IMR-90 (cell line): Measurements from ENCODE around the gene DEFB123. TPM values are rescaled to one million over a fixed set of nuclear protein-coding genes. Genes with fewer than 3 reads are reported as not detected.

Source experiments
- ATAC-seq: fragments of 200-7000 bp; cut with Tn5 transposase; 2 replicates; pipeline ENCODE4 v1.9.1; 2020; ENCODE audit warnings: low read depth, mild to moderate bottlenecking, moderate library complexity
- BruUV-seq: library from RNA; stranded (reverse); fragments of 400-500 nt; replicated peaks from 2 replicates; lab custom pipeline; 2021; lab: Mats Ljungman, UMichigan
- CTCF ChIA-PET: fragments of 300-600 bp; formaldehyde crosslinking; extraction: SDS; loops from one replicate; lab custom pipeline; 2021; ENCODE audit warnings: antibody characterized with exemption; lab: Yijun Ruan, JAX
- POLR2A ChIA-PET: fragments of 300-600 bp; sonication (Branson Sonifier 250); formaldehyde crosslinking; loops from one replicate; lab custom pipeline; 2022; ENCODE audit warnings: antibody characterized with exemption; ENCODE audit not compliant: unreplicated experiment; lab: Charles Lee
- DNase-seq: peaks from one replicate; pipeline ENCODE4 v3.0.0; 2013
- H2AFZ ChIP-seq: replicated peaks from 2 replicates; pipeline ENCODE3; 2013; ENCODE audit warnings: low read length, mild to moderate bottlenecking; ENCODE audit not compliant: poor library complexity
- H2AK5ac ChIP-seq: 2 replicates; pipeline ENCODE4 v1.6.1; 2013; ENCODE audit warnings: low read depth, low read length, inconsistent platforms
- H2AK9ac ChIP-seq: replicated peaks from 2 replicates; pipeline ENCODE3; 2013; ENCODE audit warnings: mild to moderate bottlenecking, low read depth, low read length, moderate library complexity; ENCODE audit not compliant: poor library complexity
- H2BK120ac ChIP-seq: 2 replicates; pipeline ENCODE4 v1.6.1; 2013; ENCODE audit warnings: low read depth, low read length, inconsistent platforms
- H2BK15ac ChIP-seq: 3 replicates; pipeline ENCODE4 v1.6.1; 2013; ENCODE audit warnings: low read depth, low read length, inconsistent platforms
- H2BK20ac ChIP-seq: 2 replicates; pipeline ENCODE4 v1.6.1; 2013; ENCODE audit warnings: low read depth, mild to moderate bottlenecking, inconsistent platforms, low read length, moderate library complexity
- H2BK5ac ChIP-seq: 2 replicates; pipeline ENCODE4 v1.6.1; 2013; ENCODE audit warnings: mild to moderate bottlenecking, low read depth, low read length, inconsistent platforms; ENCODE audit not compliant: poor library complexity, severe bottlenecking
- H3K14ac ChIP-seq: replicated peaks from 2 replicates; pipeline ENCODE4 v1.6.1; 2013; ENCODE audit warnings: low read depth, low read length, inconsistent platforms
- H3K18ac ChIP-seq: 2 replicates; pipeline ENCODE4 v1.6.1; 2013; ENCODE audit warnings: low read depth, low read length, control low read depth
- H3K23ac ChIP-seq: 2 replicates; pipeline ENCODE4 v1.6.1; 2013; ENCODE audit warnings: low read depth, low read length, inconsistent platforms
- H3K27ac ChIP-seq: 2 replicates; pipeline ENCODE4 v1.5.1; 2013; ENCODE audit warnings: mild to moderate bottlenecking, control low read depth, low read length; ENCODE audit not compliant: insufficient read depth
- H3K27me3 ChIP-seq: 2 replicates; pipeline ENCODE4 v1.6.1; 2013; ENCODE audit warnings: low read length; ENCODE audit not compliant: control insufficient read depth, insufficient read depth
- H3K36me3 ChIP-seq: 2 replicates; pipeline ENCODE4 v1.6.1; 2013; ENCODE audit warnings: low read length, mixed read lengths; ENCODE audit not compliant: control insufficient read depth, insufficient read depth
- H3K4ac ChIP-seq: 2 replicates; pipeline ENCODE4 v1.6.1; 2013; ENCODE audit warnings: low read depth, low read length, inconsistent platforms
- H3K4me1 ChIP-seq: 2 replicates; pipeline ENCODE4 v1.6.1; 2013; ENCODE audit warnings: low read length, mixed read lengths; ENCODE audit not compliant: control insufficient read depth, insufficient read depth
- H3K4me2 ChIP-seq: 2 replicates; pipeline ENCODE4 v1.6.1; 2013; ENCODE audit warnings: low read depth, mild to moderate bottlenecking, control low read depth, low read length, moderate library complexity
- H3K4me3 ChIP-seq: 2 replicates; pipeline ENCODE4 v1.5.1; 2013; ENCODE audit warnings: low read depth, mild to moderate bottlenecking, control low read depth, low read length, moderate library complexity; ENCODE audit not compliant: insufficient read depth
- H3K56ac ChIP-seq: 2 replicates; pipeline ENCODE4 v1.6.1; 2013; ENCODE audit warnings: low read length, inconsistent platforms; ENCODE audit not compliant: insufficient read depth; ENCODE audit errors: extremely low read depth
- H3K79me1 ChIP-seq, 2 experiments: 2 replicates each; pipeline ENCODE4 v1.6.1; 2013; ENCODE audit warnings: low read length in 2 of 2, inconsistent platforms in 1 of 2, low read depth in 1 of 2
- H3K9ac ChIP-seq: 2 replicates; pipeline ENCODE4 v1.6.1; 2013; ENCODE audit warnings: low read depth, low read length, control low read depth
- H3K9me1 ChIP-seq: 2 replicates; pipeline ENCODE4 v1.6.1; 2013; ENCODE audit warnings: low read length, inconsistent platforms; ENCODE audit not compliant: insufficient read depth
- H3K9me3 ChIP-seq: 2 replicates; pipeline ENCODE4 v1.6.1; 2013; ENCODE audit warnings: low read length; ENCODE audit not compliant: control insufficient read depth, insufficient read depth
- H4K20me1 ChIP-seq: 2 replicates; pipeline ENCODE4 v1.6.1; 2013; ENCODE audit warnings: low read length, inconsistent platforms; ENCODE audit not compliant: insufficient read depth
- H4K5ac ChIP-seq: 2 replicates; pipeline ENCODE4 v1.6.1; 2013; ENCODE audit warnings: mild to moderate bottlenecking, low read depth, low read length, control low read depth
- H4K8ac ChIP-seq, 2 experiments: 2 replicates each; pipeline ENCODE4 v1.6.1; 2013; ENCODE audit warnings: low read depth in 2 of 2, low read length in 2 of 2, control low read depth in 1 of 2, inconsistent platforms in 1 of 2
- H4K91ac ChIP-seq: 2 replicates; pipeline ENCODE4 v1.6.1; 2013; ENCODE audit warnings: low read depth, low read length, inconsistent platforms; ENCODE audit not compliant: insufficient read depth
- BHLHE40 ChIP-seq: fragments of 150-350 bp; IDR thresholded peaks from 2 replicates; pipeline ENCODE4 v1.6.1; 2016; ENCODE audit warnings: mild to moderate bottlenecking, low read depth, low read length
- CEBPB ChIP-seq: IDR thresholded peaks from 2 replicates; pipeline ENCODE4 v1.6.1; 2012; ENCODE audit warnings: low read depth, low read length, improper control_type of control experiment
- MAZ ChIP-seq: IDR thresholded peaks from 2 replicates; pipeline ENCODE4 v1.6.1; 2012; ENCODE audit warnings: low read depth, mild to moderate bottlenecking, low read length, improper control_type of control experiment, moderate library complexity, borderline replicate concordance
- MXI1 ChIP-seq: IDR thresholded peaks from 2 replicates; pipeline ENCODE4 v1.6.1; 2012; ENCODE audit warnings: low read depth, mild to moderate bottlenecking, low read length, moderate library complexity, borderline replicate concordance
- NFE2L2 ChIP-seq: fragments of 150-350 bp; IDR thresholded peaks from 2 replicates; pipeline ENCODE4 v1.6.1; 2016; ENCODE audit warnings: low read depth, mild to moderate bottlenecking, low read length
- POLR2A ChIP-seq: IDR thresholded peaks from 2 replicates; pipeline ENCODE4 v1.6.1; 2012; ENCODE audit warnings: mild to moderate bottlenecking, low read depth, low read length
- RCOR1 ChIP-seq: IDR thresholded peaks from 2 replicates; pipeline ENCODE4 v1.6.1; 2012; ENCODE audit warnings: mild to moderate bottlenecking, low read length, improper control_type of control experiment; ENCODE audit not compliant: insufficient replicate concordance
- SMC3 ChIP-seq: fragments of 150-350 bp; IDR thresholded peaks from 2 replicates; pipeline ENCODE4 v1.6.1; 2016; ENCODE audit warnings: low read depth, mild to moderate bottlenecking, antibody characterized with exemption, low read length, moderate library complexity
- WGBS, 2 experiments: methylation state at CpG; one replicate each; pipeline versions ENCODE4 v1.1.5 to v1.1.7; 2013; ENCODE audit warnings: missing lambda C conversion rate in 2 of 2; ENCODE audit not compliant: insufficient read length in 1 of 2; ENCODE audit errors: extremely low coverage in 2 of 2; 5-methylcytosine and 5-hydroxymethylcytosine counted together
- dilution Hi-C: fragments of 300-500 bp; cut with HindIII; formaldehyde crosslinking; loops from one replicate; pipeline ENCODE4 v1.14.3; 2018; ENCODE audit warnings: low sequenced_read_pairs; ENCODE audit not compliant: unreplicated experiment
- in situ Hi-C: fragments of 300-500 bp; cut with MboI; formaldehyde crosslinking; loops from 3 replicates; pipeline ENCODE4 v1.14.3; 2019; ENCODE audit warnings: low sequenced_read_pairs, inconsistent platforms, mixed read lengths
- intact Hi-C: fragments of 100-400 bp; cut with micrococcal nuclease; formaldehyde crosslinking; loops from 2 replicates; pipeline ENCODE4 v1.10.0; 2022
- polyA plus RNA-seq, 3 experiments: library from polyadenylated mRNA; depleted of rRNA; stranded (reverse); fragments of >200 nt; gene quantifications; 2 replicates each; pipeline ENCODE4 v1.2.3, GENCODE V29; 2012; ENCODE audit warnings: low replicate concordance in 1 of 3
- total RNA-seq: library from RNA; depleted of rRNA; stranded (reverse); fragments of >200 nt; gene quantifications from 2 replicates; pipeline ENCODE4 v1.2.3, GENCODE V29; 2012
- TF ChIP-seq, protein P1 (sequence below): fragments of 150-350 bp; IDR thresholded peaks from 2 replicates; pipeline ENCODE4 v1.6.1; 2017; ENCODE audit warnings: mild to moderate bottlenecking, antibody characterized with exemption, low read length, low read depth
- TF ChIP-seq, protein P2 (sequence below): conservative IDR thresholded peaks from 2 replicates; pipeline ENCODE4 v1.5.1; 2012; ENCODE audit warnings: mild to moderate bottlenecking, low read depth, low read length, improper control_type of control experiment

DEFB123 gene
- total and polyA plus RNA-seq, 2 of the 4 experiments (the other 2 are of a cell fraction) = not detected

GRCh38 chr20:31430568-31431115 lies 9.8 kb upstream of the DEFB123 start:
- Histone ChIP-seq H2BK120ac (no peak overlapping the region), H2AK5ac (no peak overlapping the region), H3K4ac (no peak overlapping the region), H3K4me3 (no peak overlapping the region), H4K8ac (no peak overlapping the region), H4K20me1 (no peaks in the 10 kb centered on the region), H3K9me3 (no peaks in the 10 kb centered on the region), H3K56ac (no peak overlapping the region), H3K23ac (no peak overlapping the region), H3K4me1 (no peaks in the 10 kb centered on the region), H4K5ac (no peak overlapping the region), H3K9me1 (no peaks in the 10 kb centered on the region), H4K91ac (no peak overlapping the region), H3K18ac (no peak overlapping the region), H3K4me2 (no peak overlapping the region), H3K14ac (no peak overlapping the region), H2AK9ac (no peak overlapping the region), H3K27me3 (no peaks in the 10 kb centered on the region), H2BK15ac (no peak overlapping the region), H3K36me3 (no peaks in the 10 kb centered on the region), H3K27ac (no peak overlapping the region), H2BK5ac (no peak overlapping the region), H3K9ac (no peak overlapping the region), H3K79me1 (no peaks in the 10 kb centered on the region), H2BK20ac (no peak overlapping the region), H2AFZ (no peak overlapping the region)
- no peak for TF ChIP-seq BHLHE40
- TF ChIP-seq CEBPB = no peak
- TF ChIP-seq, protein P1, sequence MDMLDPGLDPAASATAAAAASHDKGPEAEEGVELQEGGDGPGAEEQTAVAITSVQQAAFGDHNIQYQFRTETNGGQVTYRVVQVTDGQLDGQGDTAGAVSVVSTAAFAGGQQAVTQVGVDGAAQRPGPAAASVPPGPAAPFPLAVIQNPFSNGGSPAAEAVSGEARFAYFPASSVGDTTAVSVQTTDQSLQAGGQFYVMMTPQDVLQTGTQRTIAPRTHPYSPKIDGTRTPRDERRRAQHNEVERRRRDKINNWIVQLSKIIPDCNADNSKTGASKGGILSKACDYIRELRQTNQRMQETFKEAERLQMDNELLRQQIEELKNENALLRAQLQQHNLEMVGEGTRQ = no peak
- TF ChIP-seq POLR2A = no peak
- TF ChIP-seq MXI1 = no peak
- TF ChIP-seq SMC3 = no peak
- TF ChIP-seq NFE2L2 = no peak
- TF ChIP-seq, protein P2, sequence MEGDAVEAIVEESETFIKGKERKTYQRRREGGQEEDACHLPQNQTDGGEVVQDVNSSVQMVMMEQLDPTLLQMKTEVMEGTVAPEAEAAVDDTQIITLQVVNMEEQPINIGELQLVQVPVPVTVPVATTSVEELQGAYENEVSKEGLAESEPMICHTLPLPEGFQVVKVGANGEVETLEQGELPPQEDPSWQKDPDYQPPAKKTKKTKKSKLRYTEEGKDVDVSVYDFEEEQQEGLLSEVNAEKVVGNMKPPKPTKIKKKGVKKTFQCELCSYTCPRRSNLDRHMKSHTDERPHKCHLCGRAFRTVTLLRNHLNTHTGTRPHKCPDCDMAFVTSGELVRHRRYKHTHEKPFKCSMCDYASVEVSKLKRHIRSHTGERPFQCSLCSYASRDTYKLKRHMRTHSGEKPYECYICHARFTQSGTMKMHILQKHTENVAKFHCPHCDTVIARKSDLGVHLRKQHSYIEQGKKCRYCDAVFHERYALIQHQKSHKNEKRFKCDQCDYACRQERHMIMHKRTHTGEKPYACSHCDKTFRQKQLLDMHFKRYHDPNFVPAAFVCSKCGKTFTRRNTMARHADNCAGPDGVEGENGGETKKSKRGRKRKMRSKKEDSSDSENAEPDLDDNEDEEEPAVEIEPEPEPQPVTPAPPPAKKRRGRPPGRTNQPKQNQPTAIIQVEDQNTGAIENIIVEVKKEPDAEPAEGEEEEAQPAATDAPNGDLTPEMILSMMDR = no peak
- TF ChIP-seq RCOR1 = no peak
- TF ChIP-seq MAZ = no peak
- no CpG with 5 or more reads among the region's 4 CpGs for WGBS, 2 experiments
- ATAC-seq (no peak), DNase-seq (no peak)
- intact Hi-C loops = no loop called here
- dilution Hi-C loops = no loop called here
- CTCF ChIA-PET = interaction anchor here (1.9 kb wide), 1 partner anchor 10 kb away, joined by 6 read pairs; the partner anchor contains the start of gene DEFB123
- POLR2A ChIA-PET = no interaction called here
- in situ Hi-C loops = no loop called here
- no TSS peak for BruUV-seq
